IMR-90 (cell line): Measurements from ENCODE around the gene ZNF778.

Experiments
- BHLHE40 ChIP-seq: fragments of 150-350 bp; IDR thresholded peaks from 2 replicates; pipeline ENCODE4 v1.6.1; 2016; ENCODE audit warnings: mild to moderate bottlenecking, low read depth, low read length
- CEBPB ChIP-seq: IDR thresholded peaks from 2 replicates; pipeline ENCODE4 v1.6.1; 2012; ENCODE audit warnings: low read depth, low read length, improper control_type of control experiment
- CHD1 ChIP-seq: IDR thresholded peaks from 2 replicates; pipeline ENCODE4 v1.6.1; 2012; ENCODE audit warnings: low read depth, low read length, improper control_type of control experiment
- CTCF ChIP-seq: conservative IDR thresholded peaks from 2 replicates; pipeline ENCODE4 v1.5.1; 2012; ENCODE audit warnings: mild to moderate bottlenecking, low read depth, low read length, improper control_type of control experiment
- FOS ChIP-seq: fragments of 150-350 bp; IDR thresholded peaks from 2 replicates; pipeline ENCODE4 v1.6.1; 2016; ENCODE audit warnings: low read depth, low read length
- MAFK ChIP-seq: IDR thresholded peaks from 2 replicates; pipeline ENCODE4 v1.6.1; 2012; ENCODE audit warnings: low read depth, low read length, improper control_type of control experiment
- MAZ ChIP-seq: IDR thresholded peaks from 2 replicates; pipeline ENCODE4 v1.6.1; 2012; ENCODE audit warnings: low read depth, mild to moderate bottlenecking, low read length, improper control_type of control experiment, moderate library complexity, borderline replicate concordance
- MXI1 ChIP-seq: IDR thresholded peaks from 2 replicates; pipeline ENCODE4 v1.6.1; 2012; ENCODE audit warnings: low read depth, mild to moderate bottlenecking, low read length, moderate library complexity, borderline replicate concordance
- POLR2A ChIP-seq: IDR thresholded peaks from 2 replicates; pipeline ENCODE4 v1.6.1; 2012; ENCODE audit warnings: mild to moderate bottlenecking, low read depth, low read length
- RAD21 ChIP-seq: IDR thresholded peaks from 2 replicates; pipeline ENCODE4 v1.6.1; 2012; ENCODE audit warnings: low read length, improper control_type of control experiment
- RCOR1 ChIP-seq: IDR thresholded peaks from 2 replicates; pipeline ENCODE4 v1.6.1; 2012; ENCODE audit warnings: mild to moderate bottlenecking, low read length, improper control_type of control experiment; ENCODE audit not compliant: insufficient replicate concordance
- RFX5 ChIP-seq: IDR thresholded peaks from 2 replicates; pipeline ENCODE4 v1.8.0; 2012; ENCODE audit warnings: low read depth, mild to moderate bottlenecking, low read length, moderate library complexity
- SMC3 ChIP-seq: fragments of 150-350 bp; IDR thresholded peaks from 2 replicates; pipeline ENCODE4 v1.6.1; 2016; ENCODE audit warnings: low read depth, mild to moderate bottlenecking, antibody characterized with exemption, low read length, moderate library complexity
- USF2 ChIP-seq: fragments of 150-350 bp; IDR thresholded peaks from 2 replicates; pipeline ENCODE4 v1.6.1; 2017; ENCODE audit warnings: mild to moderate bottlenecking, antibody characterized with exemption, low read length, low read depth

GRCh38 chr16:89178453-89179147 lies 38.9 kb upstream of the ZNF778 start:
- TF ChIP-seq CTCF (no peak), POLR2A (no peak), MAZ (no peak), MXI1 (no peak), SMC3 (no peak), RCOR1 (no peak), FOS (no peak), USF2 (no peak), CEBPB (no peak), RAD21 (no peak), RFX5 (no peak), CHD1 (no peak), MAFK (no peak), BHLHE40 (no peak)
